PC-3 (cell line): Measurements from ENCODE around the gene ADGRG1. TPM values are rescaled to one million over a fixed set of nuclear protein-coding genes. Genes with fewer than 3 reads are reported as not detected.

Experiments used
- ATAC-seq: fragments of 200-7000 bp; cut with Tn5 transposase; 2 replicates; pipeline ENCODE4 v1.9.1; 2020; ENCODE audit warnings: mild to moderate bottlenecking, moderate library complexity
- BruUV-seq: library from RNA; stranded (reverse); fragments of 400-500 nt; replicated peaks from 2 replicates; lab custom pipeline; 2021; lab: Mats Ljungman, UMichigan
- CTCF ChIA-PET: fragments of 300-600 bp; sonication (Branson Sonifier 250); formaldehyde crosslinking; loops from one replicate; lab custom pipeline; 2022; ENCODE audit warnings: antibody characterized with exemption; lab: Charles Lee
- POLR2A ChIA-PET: fragments of 300-600 bp; sonication (Branson Sonifier 250); formaldehyde crosslinking; loops from one replicate; lab custom pipeline; 2022; ENCODE audit warnings: antibody characterized with exemption; ENCODE audit not compliant: unreplicated experiment; lab: Charles Lee
- DNase-seq: peaks from one replicate; pipeline ENCODE4 v3.0.0-alpha.2; 2015
- H2AFZ ChIP-seq: fragments of 300-600 bp; sonication (generic); 2 replicates; pipeline ENCODE4 v1.6.0; 2016; ENCODE audit warnings: antibody characterized with exemption, low read length
- H3F3A ChIP-seq: fragments of 300-600 bp; sonication (generic); one replicate; pipeline ENCODE4 v1.6.0; 2017; ENCODE audit warnings: antibody characterized with exemption, low read length, control low read depth, mild to moderate bottlenecking; ENCODE audit not compliant: unreplicated experiment
- H3K27ac ChIP-seq: fragments of 300-600 bp; sonication (generic); 2 replicates; pipeline ENCODE4 v1.5.1; 2016; ENCODE audit warnings: mild to moderate bottlenecking, low read length
- H3K27me3 ChIP-seq: fragments of 300-600 bp; sonication (generic); 2 replicates; pipeline ENCODE4 v1.6.1; 2016; ENCODE audit warnings: low read length, mixed read lengths
- H3K36me3 ChIP-seq: fragments of 300-600 bp; sonication (generic); 2 replicates; pipeline ENCODE4 v1.6.1; 2016; ENCODE audit warnings: low read depth, mixed run types, low read length, mixed read lengths
- H3K4me1 ChIP-seq: fragments of 300-600 bp; sonication (generic); 2 replicates; pipeline ENCODE4 v1.5.1; 2016; ENCODE audit warnings: low read length; ENCODE audit not compliant: insufficient read depth
- H3K4me2 ChIP-seq: fragments of 300-600 bp; sonication (generic); 2 replicates; pipeline ENCODE4 v1.6.0; 2016; ENCODE audit warnings: low read length
- H3K4me3 ChIP-seq: fragments of 300-600 bp; sonication (generic); 2 replicates; pipeline ENCODE4 v1.5.1; 2016; ENCODE audit warnings: mild to moderate bottlenecking, low read length, mixed read lengths
- H3K79me2 ChIP-seq: fragments of 300-600 bp; sonication (generic); 2 replicates; pipeline ENCODE4 v1.6.1; 2017; ENCODE audit warnings: low read length, mixed read lengths
- H3K9ac ChIP-seq: fragments of 300-600 bp; sonication (generic); 2 replicates; pipeline ENCODE4 v1.6.0; 2016; ENCODE audit warnings: mild to moderate bottlenecking, low read length
- H3K9me2 ChIP-seq: fragments of 300-600 bp; sonication (generic); replicated peaks from 2 replicates; pipeline ENCODE4 v1.6.1; 2016; ENCODE audit warnings: mixed run types, low read length, mixed read lengths
- H3K9me3 ChIP-seq: fragments of 300-600 bp; sonication (generic); 2 replicates; pipeline ENCODE4 v1.6.1; 2016; ENCODE audit warnings: low read length, mixed read lengths
- H4K20me1 ChIP-seq: fragments of 300-600 bp; sonication (generic); 2 replicates; pipeline ENCODE4 v1.6.1; 2016; ENCODE audit warnings: low read length, mixed read lengths
- CTCF ChIP-seq: fragments of 300-600 bp; sonication (generic); conservative IDR thresholded peaks from 2 replicates; pipeline ENCODE4 v1.5.1; 2017; ENCODE audit warnings: antibody characterized with exemption, low read depth, mild to moderate bottlenecking, low read length
- EZH2 ChIP-seq: fragments of 300-600 bp; sonication (generic); IDR thresholded peaks from one replicate; pipeline ENCODE4 v1.6.1; 2017; ENCODE audit warnings: antibody characterized with exemption, mild to moderate bottlenecking, low read length; ENCODE audit not compliant: unreplicated experiment
- EZH2phosphoT487 ChIP-seq: fragments of 300-600 bp; sonication (generic); IDR thresholded peaks from 2 replicates; pipeline ENCODE4 v1.6.1; 2018; ENCODE audit warnings: mild to moderate bottlenecking, antibody characterized with exemption, low read length, borderline replicate concordance
- intact Hi-C: fragments of 100-400 bp; cut with micrococcal nuclease; formaldehyde crosslinking; loops from 2 replicates; pipeline ENCODE4 v1.9.0; 2023
- total RNA-seq: library from RNA; depleted of rRNA; stranded (reverse); fragments of >200 nt; gene quantifications from 2 replicates; pipeline ENCODE4 v1.2.3, GENCODE V29; 2014

The ADGRG1 gene
- total RNA-seq, 1 experiment from 2014 or later, result 33.7 TPM

GRCh38 chr16:57689762-57690558 is 61.5 kb downstream of the ADGRG1 start:
- no peaks in the 10 kb centered on the region for H3K4me1 ChIP-seq
- no peaks in the 10 kb centered on the region for H4K20me1 ChIP-seq
- TF ChIP-seq CTCF (no peak), EZH2 (no peak), EZH2phosphoT487 (no peak)
- no peak overlapping the region for H2AFZ ChIP-seq
- no peaks in the 10 kb centered on the region for H3K79me2 ChIP-seq
- H3K9me2 ChIP-seq, result no peaks in the 10 kb centered on the region
- no peaks in the 10 kb centered on the region for H3K36me3 ChIP-seq
- no peak overlapping the region for H3K4me3 ChIP-seq
- no peaks in the 10 kb centered on the region for H3K9me3 ChIP-seq
- H3K27me3 ChIP-seq, result no peaks in the 10 kb centered on the region
- ChIA-PET POLR2A (no interaction called here), CTCF (no interaction called here)
- intact Hi-C loops, result no loop called here
- no peak overlapping the region for H3K9ac ChIP-seq
- DNase-seq (no peak), ATAC-seq (no peak)
- H3F3A ChIP-seq, result no peaks in the 10 kb centered on the region
- BruUV-seq, result no TSS peak
- no peak overlapping the region for H3K27ac ChIP-seq
- no peak overlapping the region for H3K4me2 ChIP-seq

- Histone ChIP-seq H3K9me2 (no peaks in the 10 kb centered on the region), H3K79me2 (no peaks in the 10 kb centered on the region), H3F3A (no peaks in the 10 kb centered on the region), H4K20me1 (no peaks in the 10 kb centered on the region), H3K4me1 (no peaks in the 10 kb centered on the region), H3K9ac (no peak overlapping the region), H3K36me3 (no peaks in the 10 kb centered on the region), H3K4me3 (no peak overlapping the region), H3K4me2 (no peak overlapping the region), H3K9me3 (no peaks in the 10 kb centered on the region), H3K27ac (no peak overlapping the region), H3K27me3 (no peaks in the 10 kb centered on the region), H2AFZ (no peak overlapping the region)
- CTCF ChIA-PET, result no interaction called here
- DNase-seq (no peak), ATAC-seq (no peak)
- POLR2A ChIA-PET, result no interaction called here
- BruUV-seq, result no TSS peak
- no peak for TF ChIP-seq EZH2
- TF ChIP-seq CTCF, result no peak
- TF ChIP-seq EZH2phosphoT487, result no peak
- intact Hi-C loops, result no loop called here
Observed at GRCh38 chr16:57690782-57691471, 62.5 kb downstream of the ADGRG1 start.

DNA sequence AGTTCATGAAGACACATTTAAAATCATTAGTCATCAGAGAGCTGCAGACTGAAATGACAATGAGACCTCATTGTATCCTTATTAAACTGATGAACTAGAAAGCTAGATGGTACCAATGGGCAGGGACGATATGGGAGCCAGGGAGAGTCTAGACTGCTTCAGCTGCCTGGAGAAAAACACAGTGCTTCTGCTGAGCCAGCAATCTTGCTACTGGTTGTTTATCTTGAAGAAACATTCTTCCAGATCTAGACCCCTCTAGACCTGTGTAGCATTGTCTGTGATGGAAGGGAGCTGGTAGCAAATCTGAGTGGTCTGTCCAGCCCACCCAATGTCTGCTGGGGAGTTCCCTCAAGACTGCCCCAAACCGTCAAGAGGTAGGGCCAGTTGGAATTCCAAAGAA is 64.2 kb downstream of the ADGRG1 start:
- POLR2A ChIA-PET, result no interaction called here
- no peak overlapping the region for H3K27ac ChIP-seq
- no peaks in the 10 kb centered on the region for H3K9me3 ChIP-seq
- H3K4me1 ChIP-seq, result no peaks in the 10 kb centered on the region
- BruUV-seq, result no TSS peak
- H3F3A ChIP-seq, result no peaks in the 10 kb centered on the region
- ATAC-seq (no peak), DNase-seq (no peak)
- H3K79me2 ChIP-seq, result no peaks in the 10 kb centered on the region
- no peaks in the 10 kb centered on the region for H3K27me3 ChIP-seq
- TF ChIP-seq CTCF, result no peak
- CTCF ChIA-PET, result no interaction called here
- intact Hi-C loops, result no loop called here
- no peak overlapping the region for H3K4me3 ChIP-seq
- H3K9ac ChIP-seq, result no peak overlapping the region
- H3K36me3 ChIP-seq, result no peaks in the 10 kb centered on the region
- H3K4me2 ChIP-seq, result no peak overlapping the region
- H3K9me2 ChIP-seq, result no peaks in the 10 kb centered on the region
- no peaks in the 10 kb centered on the region for H4K20me1 ChIP-seq
- no peak overlapping the region for H2AFZ ChIP-seq
